HepG2 (cell line): ENCODE data around the gene HCFC1R1. TPM values are rescaled to one million over a fixed set of nuclear protein-coding genes. Genes with fewer than 3 reads are reported as not detected.
A peak's percentile ranks its signal among the peaks of the same experiment; 100 is the strongest.

Experiments used
- CCDC6 ChIP-seq: sonication (generic); formaldehyde crosslinking; IDR thresholded peaks from 2 replicates; pipeline ENCODE4 v1.8.1; 2022; ENCODE audit warnings: mild to moderate bottlenecking, missing genetic modification reagents, moderate library complexity
- ELF1 ChIP-seq: sonication (generic); formaldehyde crosslinking; IDR thresholded peaks from 2 replicates; pipeline ENCODE4 v1.4.0; 2020; ENCODE audit warnings: missing genetic modification reagents
- ETS1 ChIP-seq: sonication (generic); formaldehyde crosslinking; IDR thresholded peaks from 2 replicates; pipeline ENCODE4 v1.4.0; 2020; ENCODE audit warnings: missing genetic modification reagents
- KLF15 ChIP-seq: sonication (generic); formaldehyde crosslinking; IDR thresholded peaks from 2 replicates; pipeline ENCODE4 v1.8.1; 2023; ENCODE audit warnings: borderline replicate concordance, mild to moderate bottlenecking, inconsistent platforms, missing genetic modification reagents, mixed read lengths
- NCOA2 ChIP-seq: sonication (generic); formaldehyde crosslinking; IDR thresholded peaks from 2 replicates; pipeline ENCODE4 v1.8.0; 2022; ENCODE audit warnings: inconsistent platforms
- NFRKB ChIP-seq: fragments of 450-650 bp; IDR thresholded peaks from 2 replicates; pipeline ENCODE4 v1.6.1; 2017
- PHF20 ChIP-seq: sonication (generic); formaldehyde crosslinking; IDR thresholded peaks from 2 replicates; pipeline ENCODE4 v1.5.0; 2020; ENCODE audit warnings: mild to moderate bottlenecking, missing genetic modification reagents
- SAP130 ChIP-seq: IDR thresholded peaks from 2 replicates; pipeline ENCODE4 v1.6.1; 2016; ENCODE audit warnings: low read depth
- SMAD3 ChIP-seq: sonication (generic); formaldehyde crosslinking; IDR thresholded peaks from 2 replicates; pipeline ENCODE4 v1.4.0; 2020; ENCODE audit warnings: missing genetic modification reagents
- TOPORS ChIP-seq: sonication (generic); formaldehyde crosslinking; IDR thresholded peaks from 2 replicates; pipeline ENCODE4 v1.8.0; 2023; ENCODE audit warnings: mild to moderate bottlenecking, missing genetic modification reagents
- XBP1 ChIP-seq: sonication (generic); formaldehyde crosslinking; IDR thresholded peaks from 2 replicates; pipeline ENCODE4 v1.5.0; 2020; ENCODE audit warnings: missing genetic modification reagents
- ZBTB7A ChIP-seq: sonication (generic); formaldehyde crosslinking; IDR thresholded peaks from 2 replicates; pipeline ENCODE4 v1.8.0; 2022; ENCODE audit warnings: mild to moderate bottlenecking, missing genetic modification reagents
- ZNF180 ChIP-seq: sonication (generic); formaldehyde crosslinking; IDR thresholded peaks from 2 replicates; pipeline ENCODE4 v1.4.0; 2020; ENCODE audit warnings: low read depth, missing genetic modification reagents, borderline replicate concordance
- ZNF30 ChIP-seq: sonication (generic); formaldehyde crosslinking; IDR thresholded peaks from 2 replicates; pipeline ENCODE4 v1.5.0; 2020; ENCODE audit warnings: mild to moderate bottlenecking, missing genetic modification reagents
- ZNF550 ChIP-seq: sonication (generic); formaldehyde crosslinking; IDR thresholded peaks from 2 replicates; pipeline ENCODE4 v1.4.0; 2020; ENCODE audit warnings: mild to moderate bottlenecking, missing genetic modification reagents, borderline replicate concordance
- ZNF576 ChIP-seq: sonication (generic); formaldehyde crosslinking; IDR thresholded peaks from 2 replicates; pipeline ENCODE4 v1.4.0; 2020; ENCODE audit warnings: mild to moderate bottlenecking, missing genetic modification reagents
- ZNF615 ChIP-seq: sonication (generic); formaldehyde crosslinking; IDR thresholded peaks from 2 replicates; pipeline ENCODE4 v1.5.0; 2020; ENCODE audit warnings: mild to moderate bottlenecking, missing genetic modification reagents, borderline replicate concordance
- ZNF691 ChIP-seq: sonication (generic); formaldehyde crosslinking; IDR thresholded peaks from 2 replicates; pipeline ENCODE4 v1.4.0; 2020; ENCODE audit warnings: missing genetic modification reagents, low read depth, mild to moderate bottlenecking, borderline replicate concordance
- polyA plus RNA-seq, 8 experiments: library from polyadenylated mRNA; depleted of rRNA in 3 of 8; stranded (reverse) in 7 of 8; unstranded in 1 of 8; fragments of >200 nt; fragmentation: Illumina TruSeq in 4 of 8; extraction: Trizol in 4 of 8; gene quantifications; 2 replicates each; pipeline versions ENCODE4 v1.2.1 to v1.2.3, GENCODE V29; 2011 to 2016; ENCODE audit warnings: low read depth in 4 of 8, missing spikeins in 1 of 8, mixed read lengths in 1 of 8; ENCODE audit not compliant: insufficient read depth in 1 of 8
- total RNA-seq, 5 experiments: library from RNA; depleted of rRNA; stranded (reverse); fragments of >200 nt; fragmentation: Illumina TruSeq; extraction: Trizol; gene quantifications; 2 replicates each; pipeline ENCODE4 v1.2.3, GENCODE V29; 2016; ENCODE audit warnings: low read depth in 1 of 5
- TF ChIP-seq, protein P1 (sequence below): sonication (generic); formaldehyde crosslinking; IDR thresholded peaks from 2 replicates; pipeline ENCODE4 v1.8.0; 2022; ENCODE audit warnings: mild to moderate bottlenecking, missing genetic modification reagents; ENCODE audit not compliant: insufficient replicate concordance
- TF ChIP-seq, protein P2 (sequence below): IDR thresholded peaks from 2 replicates; pipeline ENCODE4 v1.6.1; 2018; ENCODE audit warnings: missing genetic modification reagents, mild to moderate bottlenecking, missing compliant biosample characterization
- TF ChIP-seq, protein P3 (sequence below): sonication (generic); formaldehyde crosslinking; IDR thresholded peaks from 2 replicates; pipeline ENCODE4 v1.4.0; 2020; ENCODE audit warnings: missing genetic modification reagents

Gene HCFC1R1
- total and polyA plus RNA-seq, 2 of the 13 experiments (the other 11 are each of a cell fraction or from before 2014, with no cell fraction given), result 13.8 to 16.1 TPM

GRCh38 chr16:3023669-3024478, at the start of gene HCFC1R1, which contains the start of gene THOC6 (continued):
- TF ChIP-seq, protein P1, sequence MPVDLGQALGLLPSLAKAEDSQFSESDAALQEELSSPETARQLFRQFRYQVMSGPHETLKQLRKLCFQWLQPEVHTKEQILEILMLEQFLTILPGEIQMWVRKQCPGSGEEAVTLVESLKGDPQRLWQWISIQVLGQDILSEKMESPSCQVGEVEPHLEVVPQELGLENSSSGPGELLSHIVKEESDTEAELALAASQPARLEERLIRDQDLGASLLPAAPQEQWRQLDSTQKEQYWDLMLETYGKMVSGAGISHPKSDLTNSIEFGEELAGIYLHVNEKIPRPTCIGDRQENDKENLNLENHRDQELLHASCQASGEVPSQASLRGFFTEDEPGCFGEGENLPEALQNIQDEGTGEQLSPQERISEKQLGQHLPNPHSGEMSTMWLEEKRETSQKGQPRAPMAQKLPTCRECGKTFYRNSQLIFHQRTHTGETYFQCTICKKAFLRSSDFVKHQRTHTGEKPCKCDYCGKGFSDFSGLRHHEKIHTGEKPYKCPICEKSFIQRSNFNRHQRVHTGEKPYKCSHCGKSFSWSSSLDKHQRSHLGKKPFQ (CRISPR knock-in tag), result peak; percentile 68
- TF ChIP-seq TOPORS (CRISPR knock-in tag) (0 out of 2 replicates have a peak, but pooled peaks have one; percentile 51), KLF15 (CRISPR knock-in tag) (no peak), ZNF550 (CRISPR knock-in tag) (no peak), ZNF30 (CRISPR knock-in tag) (no peak), ZNF615 (CRISPR knock-in tag) (peak; percentile 84; the same call in 1 of the 2 replicates), SAP130 (CRISPR knock-in tag) (peak; percentile 88), SMAD3 (CRISPR knock-in tag) (peak; percentile 56; the same call in 1 of the 2 replicates), ZNF691 (CRISPR knock-in tag) (no peak), XBP1 (CRISPR knock-in tag) (no peak), CCDC6 (CRISPR knock-in tag) (peak; percentile 20; the same call in 1 of the 2 replicates), ZNF180 (CRISPR knock-in tag) (no peak), ZNF576 (no peak), NFRKB (no peak), PHF20 (CRISPR knock-in tag) (peak; percentile 30; the same call in 1 of the 2 replicates), NCOA2 (CRISPR knock-in tag) (peak; percentile 41; the same call in 1 of the 2 replicates), ETS1 (no peak), ELF1 (peak; percentile 83), ZBTB7A (CRISPR knock-in tag) (0 out of 2 replicates have a peak, but pooled peaks have one; percentile 57)
- TF ChIP-seq, protein P2, sequence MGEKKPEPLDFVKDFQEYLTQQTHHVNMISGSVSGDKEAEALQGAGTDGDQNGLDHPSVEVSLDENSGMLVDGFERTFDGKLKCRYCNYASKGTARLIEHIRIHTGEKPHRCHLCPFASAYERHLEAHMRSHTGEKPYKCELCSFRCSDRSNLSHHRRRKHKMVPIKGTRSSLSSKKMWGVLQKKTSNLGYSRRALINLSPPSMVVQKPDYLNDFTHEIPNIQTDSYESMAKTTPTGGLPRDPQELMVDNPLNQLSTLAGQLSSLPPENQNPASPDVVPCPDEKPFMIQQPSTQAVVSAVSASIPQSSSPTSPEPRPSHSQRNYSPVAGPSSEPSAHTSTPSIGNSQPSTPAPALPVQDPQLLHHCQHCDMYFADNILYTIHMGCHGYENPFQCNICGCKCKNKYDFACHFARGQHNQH (CRISPR knock-in tag), result peak; percentile 77; the same call in 1 of the 2 replicates
- TF ChIP-seq, protein P3, sequence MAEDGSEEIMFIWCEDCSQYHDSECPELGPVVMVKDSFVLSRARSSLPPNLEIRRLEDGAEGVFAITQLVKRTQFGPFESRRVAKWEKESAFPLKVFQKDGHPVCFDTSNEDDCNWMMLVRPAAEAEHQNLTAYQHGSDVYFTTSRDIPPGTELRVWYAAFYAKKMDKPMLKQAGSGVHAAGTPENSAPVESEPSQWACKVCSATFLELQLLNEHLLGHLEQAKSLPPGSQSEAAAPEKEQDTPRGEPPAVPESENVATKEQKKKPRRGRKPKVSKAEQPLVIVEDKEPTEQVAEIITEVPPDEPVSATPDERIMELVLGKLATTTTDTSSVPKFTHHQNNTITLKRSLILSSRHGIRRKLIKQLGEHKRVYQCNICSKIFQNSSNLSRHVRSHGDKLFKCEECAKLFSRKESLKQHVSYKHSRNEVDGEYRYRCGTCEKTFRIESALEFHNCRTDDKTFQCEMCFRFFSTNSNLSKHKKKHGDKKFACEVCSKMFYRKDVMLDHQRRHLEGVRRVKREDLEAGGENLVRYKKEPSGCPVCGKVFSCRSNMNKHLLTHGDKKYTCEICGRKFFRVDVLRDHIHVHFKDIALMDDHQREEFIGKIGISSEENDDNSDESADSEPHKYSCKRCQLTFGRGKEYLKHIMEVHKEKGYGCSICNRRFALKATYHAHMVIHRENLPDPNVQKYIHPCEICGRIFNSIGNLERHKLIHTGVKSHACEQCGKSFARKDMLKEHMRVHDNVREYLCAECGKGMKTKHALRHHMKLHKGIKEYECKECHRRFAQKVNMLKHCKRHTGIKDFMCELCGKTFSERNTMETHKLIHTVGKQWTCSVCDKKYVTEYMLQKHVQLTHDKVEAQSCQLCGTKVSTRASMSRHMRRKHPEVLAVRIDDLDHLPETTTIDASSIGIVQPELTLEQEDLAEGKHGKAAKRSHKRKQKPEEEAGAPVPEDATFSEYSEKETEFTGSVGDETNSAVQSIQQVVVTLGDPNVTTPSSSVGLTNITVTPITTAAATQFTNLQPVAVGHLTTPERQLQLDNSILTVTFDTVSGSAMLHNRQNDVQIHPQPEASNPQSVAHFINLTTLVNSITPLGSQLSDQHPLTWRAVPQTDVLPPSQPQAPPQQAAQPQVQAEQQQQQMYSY, result no peak
